Raji (cell line): ENCODE measurements around the gene MRM2.

ENCODE experiments used
- POLR2A ChIP-seq: IDR thresholded peaks from 2 replicates; pipeline ENCODE4 v1.6.1; 2011; ENCODE audit warnings: low read depth, low read length, control low read depth; ENCODE audit not compliant: insufficient read depth

MRM2 gene

GRCh38 chr7:2195400-2196246 is 46.4 kb downstream of the MRM2 start:
- TF ChIP-seq POLR2A: no peak

GRCh38 chr7:2193575-2194305 is 48.3 kb downstream of the MRM2 start:
- no peak for TF ChIP-seq POLR2A

- no peak for TF ChIP-seq POLR2A
Measured at GRCh38 chr7:2192831-2193534, 49.0 kb downstream of the MRM2 start.

- TF ChIP-seq POLR2A: no peak
Measured at GRCh38 chr7:2191016-2191415, 51.0 kb downstream of the MRM2 start.

GRCh38 chr7:2190531-2190930 is 51.5 kb downstream of the MRM2 start:
- no peak for TF ChIP-seq POLR2A

- no peak for TF ChIP-seq POLR2A
Measured at GRCh38 chr7:2186166-2186565, 55.8 kb downstream of the MRM2 start.

GRCh38 chr7:2185715-2186114 is 56.3 kb downstream of the MRM2 start:
- no peak for TF ChIP-seq POLR2A
